Stimulated activated naive CD4-positive, alpha-beta T cell treated with Interleukin-2 at 50 U/mL for 16 hours (primary cell): ENCODE results near the gene SULT1A4.
"Not testable (repeated sequence)": the region's sequence is repeated elsewhere in the genome, so short reads cannot be mapped to it uniquely, and the experiment has no call there.

Experiments
- DNase-seq: peaks from one replicate; lab custom pipeline; 2025; lab: John Stamatoyannopoulos, UW

SULT1A4 gene

DNA sequence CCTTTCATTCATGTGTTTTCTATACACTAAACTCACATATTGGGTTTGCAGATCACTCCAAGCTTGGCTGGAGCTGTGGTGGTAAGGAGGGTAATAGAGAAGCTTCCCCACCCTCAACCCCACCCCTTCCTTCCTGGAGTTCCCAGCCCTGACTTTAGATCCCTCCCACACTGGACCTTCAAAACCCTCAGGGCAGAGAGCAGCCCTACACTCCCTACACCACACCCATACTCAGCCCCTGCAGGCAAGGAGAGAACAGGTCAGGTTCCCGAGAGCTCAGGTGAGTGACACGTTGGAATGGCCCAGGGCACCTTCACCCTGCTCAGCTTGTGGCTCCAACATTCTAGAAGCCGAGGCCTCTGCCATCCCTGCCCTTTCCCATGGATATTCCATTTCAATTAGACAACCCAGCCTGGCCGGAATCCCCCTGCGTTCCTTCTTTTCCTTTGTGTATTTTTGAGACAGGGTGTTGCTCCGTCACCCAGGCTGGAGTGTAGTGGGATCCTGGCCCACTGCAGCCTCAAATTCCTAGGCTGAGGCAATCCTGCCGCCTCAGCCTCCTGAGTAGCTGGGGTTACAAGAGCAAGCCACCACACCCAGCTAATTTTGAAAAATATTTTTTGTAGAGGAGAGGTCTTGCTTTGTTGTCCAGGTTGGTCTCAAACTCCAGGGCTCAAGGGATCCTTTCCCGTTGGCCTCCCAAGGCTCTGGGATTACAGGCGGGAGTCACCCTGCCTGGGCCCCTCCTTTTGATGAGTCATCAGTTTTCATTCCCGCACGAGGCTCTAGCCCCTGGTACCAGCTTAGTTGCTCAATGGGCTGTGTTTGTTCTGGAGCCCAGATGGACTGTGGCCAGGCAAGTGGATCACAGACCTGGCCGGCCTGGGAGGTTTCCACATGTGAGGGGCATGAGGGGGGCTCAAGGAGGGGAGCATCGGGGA, at the start of gene SULT1A4:
Gene SULT1A4 (plus strand): TSS at position 208 of the 941 bp plus-strand sequence. CDS start 1,473 bp downstream, outside the sequence.
- DNase-seq, result not testable (repeated sequence)

DNA sequence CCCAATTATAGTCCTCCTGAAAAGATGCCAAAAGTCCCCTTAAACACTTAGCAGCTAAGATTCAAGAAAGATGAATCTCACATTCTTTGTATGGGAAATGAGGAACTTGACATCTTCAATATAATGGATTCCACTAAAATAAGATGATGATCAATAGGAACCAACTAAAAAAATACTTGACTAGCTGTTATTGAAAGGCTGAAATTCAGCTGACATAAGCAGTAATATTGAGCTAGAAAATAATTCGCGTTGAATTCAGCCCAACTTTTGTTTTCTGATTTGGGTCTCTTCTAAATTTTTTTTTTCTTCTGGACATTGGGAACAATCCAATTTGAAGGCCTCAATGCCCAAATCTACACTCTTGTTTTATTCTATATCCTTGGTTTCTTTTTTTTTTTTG, 36.1 kb upstream of the SULT1A4 start:
- not testable (repeated sequence) for DNase-seq

DNA sequence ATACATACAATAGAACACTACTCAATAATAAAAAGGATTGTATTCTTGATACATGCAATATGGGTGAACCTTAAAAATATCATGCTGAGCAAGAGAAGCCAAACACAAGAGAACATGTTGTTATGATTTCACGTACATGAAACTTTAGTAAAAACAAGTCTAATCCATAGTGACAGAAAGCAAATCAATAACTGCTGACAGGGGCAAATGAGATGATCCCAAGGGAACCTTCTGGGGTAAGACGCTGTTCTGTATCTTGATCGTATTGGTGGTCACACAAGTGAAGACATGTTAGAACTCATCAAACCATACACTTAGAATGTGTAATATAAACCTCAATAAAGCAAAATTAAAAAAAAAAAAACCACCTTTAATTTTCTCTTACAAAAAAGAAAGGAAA, 34.3 kb upstream of the SULT1A4 start:
- not testable (repeated sequence) for DNase-seq

DNA sequence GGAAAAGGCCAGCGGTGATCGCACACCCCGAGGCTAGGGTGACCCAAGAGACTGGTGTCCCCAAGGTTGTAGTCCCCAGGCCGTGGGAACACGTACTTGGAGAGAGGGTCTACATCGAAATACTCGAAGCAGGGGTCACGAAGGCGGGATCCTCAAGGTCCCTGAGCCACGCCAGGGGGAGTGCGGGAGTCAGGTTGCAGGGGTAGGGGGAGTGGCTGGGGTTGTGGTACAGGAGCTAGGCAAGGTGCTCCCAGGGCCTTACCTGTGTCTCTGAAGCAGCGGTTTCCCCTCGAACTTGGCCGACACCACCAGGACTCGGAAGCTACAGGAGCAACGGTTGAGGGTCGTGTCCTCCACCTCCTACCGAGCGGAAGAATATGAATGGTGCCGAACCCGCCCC, 6.0 kb upstream of the SULT1A4 start:
- DNase-seq, result not testable (repeated sequence)

DNA sequence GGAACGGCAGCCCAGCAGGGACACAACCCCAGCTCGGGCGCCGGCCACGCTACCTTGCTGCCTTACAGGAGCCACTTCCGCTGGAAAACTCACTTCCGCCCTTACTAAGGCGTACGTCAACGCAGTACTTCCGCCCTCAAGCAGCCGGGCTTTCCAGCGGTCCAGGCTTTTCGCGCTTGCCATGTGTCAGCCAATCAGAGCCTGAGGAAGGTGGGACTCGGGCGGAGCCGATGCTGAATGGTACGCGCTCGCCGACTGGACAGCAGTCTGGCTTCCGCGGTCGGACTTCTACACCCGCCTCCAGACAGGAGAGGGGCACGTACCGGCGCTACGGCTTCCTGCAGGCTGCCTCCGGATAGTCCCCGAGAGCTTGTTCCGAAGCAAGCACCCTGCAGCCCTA, 5.4 kb upstream of the SULT1A4 start, which contains the start of the genes BOLA2 and SLX1B:
Gene BOLA2 (minus strand): TSS at position 83 of the 400 bp plus-strand sequence. CDS start 98 bp downstream, outside the sequence.
Gene SLX1B (plus strand): TSS at position 265 of the 400 bp plus-strand sequence.
- DNase-seq, result not testable (repeated sequence)

DNA sequence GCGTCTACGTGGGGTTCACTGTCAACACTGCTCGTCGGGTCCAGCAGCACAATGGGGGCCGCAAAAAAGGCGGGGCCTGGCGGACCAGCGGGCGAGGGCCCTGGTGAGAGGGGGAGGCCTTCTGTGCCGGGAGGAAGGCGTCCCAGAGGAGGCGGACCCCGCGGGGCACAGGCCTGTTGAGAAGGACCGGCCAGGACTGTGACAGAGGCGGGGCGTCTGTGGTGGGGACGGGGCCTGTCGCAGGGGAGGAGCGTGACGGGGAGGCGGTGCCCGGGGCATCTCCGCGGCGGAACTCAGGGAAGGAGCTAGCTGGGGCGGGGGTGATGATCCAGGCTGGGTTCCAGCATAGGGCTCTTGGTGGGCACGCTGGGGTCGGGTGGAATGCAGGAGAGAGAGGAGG, 4.9 kb upstream of the SULT1A4 start:
- not testable (repeated sequence) for DNase-seq

DNA sequence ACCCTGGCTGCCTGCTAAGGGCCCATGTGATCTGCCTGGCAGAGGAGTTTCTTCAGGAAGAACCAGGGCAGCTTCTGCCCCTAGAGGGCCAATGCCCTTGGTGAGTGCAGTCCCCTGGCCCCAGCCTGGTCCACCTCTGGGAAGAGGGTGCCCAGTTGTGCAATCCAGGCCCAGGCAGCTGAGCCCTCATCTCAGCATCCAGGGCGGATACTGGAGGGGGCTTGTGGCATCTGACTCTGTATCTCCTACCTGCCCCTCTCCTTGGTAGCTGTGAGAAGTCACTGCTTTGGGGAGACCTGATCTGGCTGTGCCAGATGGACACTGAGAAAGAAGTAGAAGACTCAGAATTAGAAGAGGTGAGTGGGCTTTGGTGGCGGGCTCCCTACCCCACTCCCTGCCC, 2.1 kb upstream of the SULT1A4 start:
- DNase-seq, result not testable (repeated sequence)

DNA sequence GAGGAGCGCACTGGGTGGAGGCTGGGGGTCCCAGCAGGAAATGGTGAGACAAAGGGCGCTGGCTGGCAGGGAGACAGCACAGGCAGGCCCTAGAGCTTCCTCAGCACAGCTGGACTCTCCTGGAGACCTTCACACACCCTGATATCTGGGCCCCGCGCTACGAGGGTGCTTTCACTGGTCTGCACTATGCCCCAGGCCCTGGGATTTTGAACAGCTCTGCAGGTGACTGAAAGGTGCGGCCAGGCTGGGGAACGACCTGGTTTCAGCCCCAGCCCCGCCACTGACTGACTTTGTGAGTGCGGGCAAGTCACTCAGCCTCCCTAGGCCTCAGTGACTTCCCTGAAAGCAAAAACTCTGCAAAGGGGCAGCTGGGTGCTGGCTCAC, 926 bp downstream of the SULT1A4 start:
- DNase-seq, result not testable (repeated sequence)

DNA sequence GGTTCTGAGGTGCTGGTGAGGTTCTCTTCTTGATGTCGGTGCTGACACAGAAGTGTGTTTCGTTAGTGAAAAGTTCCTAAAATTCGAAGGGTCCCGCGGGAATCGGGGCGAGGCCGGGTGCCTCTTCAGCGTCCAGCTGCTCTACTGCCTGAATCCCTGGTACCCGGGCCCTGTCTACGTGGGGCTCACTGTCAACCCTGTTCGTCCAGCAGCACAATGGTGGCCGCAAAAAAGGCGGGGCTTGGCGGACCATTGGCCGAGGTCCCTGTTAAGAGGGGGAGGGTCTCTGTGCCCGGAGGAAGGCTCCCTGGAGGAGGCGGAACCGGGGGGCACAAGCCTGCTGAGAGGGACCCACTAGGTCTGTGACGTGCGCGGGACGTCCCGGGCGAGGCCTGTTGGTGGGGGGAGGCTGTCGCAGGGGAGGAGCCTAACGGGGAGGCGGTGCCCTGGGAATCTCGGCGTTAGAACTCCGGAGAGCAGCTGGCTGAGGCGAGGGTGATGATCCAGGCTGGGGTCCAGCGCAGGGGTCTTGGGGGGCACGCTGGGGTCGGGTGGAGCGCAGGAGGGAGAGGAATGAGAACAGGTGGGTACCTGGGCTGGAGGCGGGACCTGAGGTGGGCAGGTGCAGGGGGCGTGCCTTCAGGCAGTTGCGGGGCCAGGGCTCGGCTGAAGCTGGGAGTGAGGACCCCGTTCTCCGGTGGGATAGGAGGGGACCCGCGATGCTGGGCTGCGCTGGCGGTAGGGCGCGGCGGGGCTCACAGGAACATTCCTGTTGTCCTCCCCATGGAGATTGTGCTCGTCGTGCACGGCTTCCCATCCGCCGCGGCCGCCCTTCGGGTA, 6.5 kb downstream of the SULT1A4 start:
- DNase-seq, result not testable (repeated sequence)

DNA sequence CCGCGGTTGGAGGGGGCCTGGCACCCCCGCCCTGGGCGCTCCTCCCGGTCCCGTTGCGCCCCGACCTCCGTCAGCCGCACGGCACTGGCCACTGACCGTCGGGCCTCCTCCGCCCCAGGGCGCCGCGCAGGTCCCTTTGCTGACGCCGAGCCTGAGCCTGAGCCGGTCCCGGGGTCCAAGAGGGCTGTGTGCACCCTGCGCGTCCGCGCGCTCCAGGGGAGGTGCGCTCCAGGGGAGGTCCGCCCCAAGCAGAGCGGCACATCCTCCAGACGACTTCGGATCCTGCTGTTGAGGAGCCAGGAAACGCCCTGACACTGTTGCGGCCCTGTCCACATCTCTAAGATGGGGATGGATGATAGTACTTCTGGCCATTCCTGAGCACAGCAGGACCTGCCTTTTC, 7.2 kb downstream of the SULT1A4 start:
- not testable (repeated sequence) for DNase-seq

DNA sequence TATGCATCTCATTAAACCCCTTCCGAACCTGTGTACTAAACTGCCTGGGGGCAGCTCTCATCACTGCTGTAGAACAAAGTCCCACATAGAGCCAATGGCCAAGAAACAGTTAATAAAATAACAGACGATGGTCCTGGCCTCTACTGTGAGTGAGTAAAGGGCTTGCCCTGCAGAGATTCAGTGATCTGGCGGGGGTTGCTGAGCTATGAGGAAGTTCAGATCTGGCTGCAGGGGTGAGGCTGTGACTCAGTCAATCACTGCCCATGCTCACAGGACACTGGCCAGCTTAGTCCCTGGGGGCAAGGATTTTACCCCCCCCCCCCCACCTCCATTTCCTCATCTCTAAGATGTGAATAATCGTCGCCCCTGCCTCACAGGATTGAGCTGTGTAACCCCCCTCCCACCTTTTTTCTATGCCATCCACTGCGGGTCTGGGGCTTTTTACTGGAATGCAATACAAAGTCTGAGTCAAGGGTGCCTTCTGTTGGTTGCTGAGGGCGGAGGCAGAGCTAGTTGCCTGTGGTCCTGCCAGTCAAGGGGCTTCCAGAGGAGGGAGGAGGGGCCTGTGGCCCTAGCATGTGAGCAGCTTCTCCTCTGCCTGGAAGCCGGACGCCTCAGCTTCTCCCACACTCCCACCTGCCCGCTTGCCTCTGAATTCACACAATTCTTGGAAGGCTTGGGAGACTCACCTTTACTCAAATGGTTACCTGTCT, 8.1 kb downstream of the SULT1A4 start:
- DNase-seq, result not testable (repeated sequence)

DNA sequence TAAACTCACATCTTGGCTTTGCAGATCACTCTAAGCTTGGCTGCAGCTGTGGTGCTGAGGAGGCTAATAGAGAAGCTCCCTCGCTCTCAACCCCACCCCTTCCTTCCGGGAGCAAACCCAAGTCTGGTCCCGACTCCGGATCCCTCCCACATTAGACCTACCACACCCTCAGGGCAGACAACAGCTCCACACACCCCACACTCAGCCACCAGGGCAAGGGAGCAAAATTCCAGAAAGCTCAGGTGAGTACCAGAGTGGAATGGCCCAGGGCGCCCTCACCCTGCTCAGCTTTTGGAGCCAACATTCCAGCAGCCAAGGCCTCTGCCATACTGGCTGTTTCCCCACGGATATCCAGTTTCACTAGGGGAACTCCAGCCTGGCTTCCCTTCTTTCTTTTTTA, 9.9 kb downstream of the SULT1A4 start:
- DNase-seq, result not testable (repeated sequence)

DNA sequence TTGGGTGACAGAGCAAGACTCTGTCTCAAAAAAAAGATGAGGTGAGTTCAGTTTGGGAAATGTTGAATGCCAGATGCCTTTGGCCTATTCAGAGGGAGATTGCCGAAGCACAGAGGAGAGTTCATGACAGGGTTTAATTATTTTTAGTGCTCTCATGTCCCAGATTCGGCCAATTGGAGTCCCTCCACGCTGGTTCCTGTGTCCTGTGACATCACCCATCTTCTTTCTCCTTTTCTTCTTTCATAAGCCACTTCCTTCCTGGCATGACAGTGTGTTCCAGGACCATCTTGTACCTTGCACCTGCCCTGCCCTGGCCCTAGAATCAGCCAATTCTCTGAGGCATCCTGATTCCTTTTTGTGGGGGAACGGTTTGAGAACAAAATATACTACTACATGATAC, 12.4 kb downstream of the SULT1A4 start:
- DNase-seq, result not testable (repeated sequence)

DNA sequence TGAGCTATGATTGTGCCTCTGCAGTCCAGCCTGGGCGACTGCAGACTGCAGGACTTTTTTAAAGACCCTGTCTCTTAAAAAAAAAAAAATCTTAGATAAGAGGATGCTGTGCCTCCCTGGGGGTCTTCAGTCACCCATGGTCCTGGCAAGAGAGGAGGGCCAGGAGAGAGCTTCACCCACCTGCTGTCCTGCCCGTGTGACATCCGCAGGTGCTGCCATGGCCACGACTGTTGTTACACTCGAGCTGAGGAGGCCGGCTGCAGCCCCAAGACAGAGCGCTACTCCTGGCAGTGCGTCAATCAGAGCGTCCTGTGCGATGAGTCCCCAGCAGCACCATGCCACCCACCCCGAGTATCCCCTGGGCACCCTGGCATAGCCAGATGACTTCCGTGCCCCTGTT, 22.6 kb downstream of the SULT1A4 start:
- not testable (repeated sequence) for DNase-seq

DNA sequence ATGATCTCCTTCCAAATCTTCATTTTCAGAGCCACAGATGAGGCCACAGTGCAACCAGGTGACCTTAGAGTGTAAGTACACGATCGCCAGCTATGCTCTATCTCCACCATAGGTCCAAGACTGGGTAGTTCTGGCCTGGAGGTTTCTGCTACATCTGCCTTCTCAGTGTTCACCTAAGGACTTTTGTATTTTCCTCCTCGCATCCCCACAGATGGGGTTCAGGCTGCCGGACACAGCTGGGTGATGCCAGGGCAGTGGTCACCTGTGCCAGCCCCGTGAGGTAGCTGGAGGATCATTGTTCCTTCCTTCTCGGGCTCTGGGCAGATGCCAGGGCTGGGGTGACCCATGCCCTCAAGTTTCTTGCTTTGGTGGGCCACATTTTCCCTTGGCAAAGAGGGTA, 46.6 kb downstream of the SULT1A4 start, which contains the start of gene NPIPB12:
Gene NPIPB12 (minus strand): TSS at position 101 of the 400 bp plus-strand sequence.
- DNase-seq, result not testable (repeated sequence)
